Measurements from ENCODE around the gene TRIM32. TPM values are rescaled to one million over a fixed set of nuclear protein-coding genes. Genes with fewer than 3 reads are reported as not detected.
"Not testable (repeated sequence)": the region's sequence is repeated elsewhere in the genome, so short reads cannot be mapped to it uniquely, and the experiment has no call there.

TRIM32 gene
- total RNA-seq, 4 donors from 2014 or later = 12.6 to 25.8 (median 24.3) TPM

GRCh38 chr9:116689486-116690032 is 2.5 kb downstream of the TRIM32 start:
- intact Hi-C loops (cut with DNase I; ENCODE audit: low total_unique reads) = no loop called here
- peak overlapping the region; percentile 3 to 86 (median 38) for H3K27ac ChIP-seq
- ATAC-seq (no peak), DNase-seq (no peak)
- in situ Hi-C loops (cut with MboI; ENCODE audit: low sequenced_read_pairs in 4 of 4) = no loop called here
- H3K27me3 ChIP-seq = no peaks in the 10 kb centered on the region
- peaks cover 57 to 67% of the 10 kb centered on the region in 2 donors for H3K4me1 ChIP-seq
- no peak for TF ChIP-seq POLR2A (IDR thresholded peaks at IDR 0.05)
- TF ChIP-seq CTCF (IDR thresholded peaks at IDR 0.05 in 4 of 5, conservative IDR thresholded peaks at IDR 0.05 in 1 of 5) = no peak
- H3K36me3 ChIP-seq = no peaks in the 10 kb centered on the region
- no peaks in the 10 kb centered on the region for H3K9me3 ChIP-seq
- H3K4me3 ChIP-seq = no peak overlapping the region

- in situ Hi-C loops (cut with MboI; ENCODE audit: low sequenced_read_pairs in 4 of 4); intact Hi-C loops (cut with DNase I; ENCODE audit: low total_unique reads); H3K36me3 ChIP-seq; ATAC-seq; H3K9me3 ChIP-seq; H3K4me3 ChIP-seq; H3K27me3 ChIP-seq; DNase-seq: not testable (repeated sequence)
- H3K27ac ChIP-seq = peak overlapping the region in 2 of 4 donors; percentile 3 to 32
- peaks cover 57 to 78% of the 10 kb centered on the region in 2 donors for H3K4me1 ChIP-seq
Observed at GRCh38 chr9:116690805-116691204, 3.7 kb downstream of the TRIM32 start.

GRCh38 chr9:116691607-116692006 is 4.5 kb downstream of the TRIM32 start:
- intact Hi-C loops (cut with DNase I; ENCODE audit: low total_unique reads) = no loop called here

GRCh38 chr9:116692616-116693015 is 5.5 kb downstream of the TRIM32 start:
- no peaks in the 10 kb centered on the region for H3K9me3 ChIP-seq
- H3K4me1 ChIP-seq = peaks cover 48 to 76% of the 10 kb centered on the region in 2 donors

More at GRCh38 chr9:116691607-116692006, 4.5 kb downstream of the TRIM32 start:
- no peak for ATAC-seq
- Histone ChIP-seq H3K27me3 (no peaks in the 10 kb centered on the region), H3K4me3 (no peak overlapping the region), H3K9me3 (no peaks in the 10 kb centered on the region), H3K4me1 (peaks cover 52 to 78% of the 10 kb centered on the region in 2 donors), H3K27ac (peak overlapping the region in 3 of 4 donors; percentile 53 to 77 (median 67)), H3K36me3 (no peaks in the 10 kb centered on the region)
- in situ Hi-C loops (cut with MboI; ENCODE audit: low sequenced_read_pairs in 4 of 4) = no loop called here
- TF ChIP-seq CTCF (IDR thresholded peaks at IDR 0.05 in 4 of 5, conservative IDR thresholded peaks at IDR 0.05 in 1 of 5) = no peak
- TF ChIP-seq POLR2A (IDR thresholded peaks at IDR 0.05) = no peak
- DNase-seq = no peak

More at GRCh38 chr9:116692616-116693015, 5.5 kb downstream of the TRIM32 start:
- no peaks in the 10 kb centered on the region for H3K27me3 ChIP-seq
- no peak overlapping the region for H3K4me3 ChIP-seq
- DNase-seq = no peak
- no peak for ATAC-seq
- intact Hi-C loops (cut with DNase I; ENCODE audit: low total_unique reads) = no loop called here
- H3K27ac ChIP-seq = peak overlapping the region in 3 of 4 donors; percentile 53 to 77 (median 67)
- no peak for TF ChIP-seq CTCF (IDR thresholded peaks at IDR 0.05 in 4 of 5, conservative IDR thresholded peaks at IDR 0.05 in 1 of 5)
- TF ChIP-seq POLR2A (IDR thresholded peaks at IDR 0.05) = no peak
- in situ Hi-C loops (cut with MboI; ENCODE audit: low sequenced_read_pairs in 4 of 4) = no loop called here
- peaks cover 0 to 2% of the 10 kb centered on the region in 2 donors for H3K36me3 ChIP-seq
